HG02759 (cell line): ENCODE results near the gene SNIP1.
"Not testable (repeated sequence)": the region's sequence is repeated elsewhere in the genome, so short reads cannot be mapped to it uniquely, and the experiment has no call there.

ENCODE experiments used
- ATAC-seq: cut with Tn5 transposase; IDR thresholded peaks from one replicate; pipeline ENCODE4 v1.9.1; 2021; ENCODE audit warnings: mild to moderate bottlenecking, moderate library complexity; ENCODE audit not compliant: unreplicated experiment

Gene SNIP1

GRCh38 chr1:37553927-37554808, at the start of gene SNIP1:
Gene SNIP1, minus strand, starts transcription at chr1:37554293. Its CDS starts 64 bp downstream, at chr1:37554229.
- ATAC-seq, result peak; percentile 88

- no peak for ATAC-seq
Observed at GRCh38 chr1:37602750-37603694, 48.9 kb upstream of the SNIP1 start.

GRCh38 chr1:37601441-37601840, 47.3 kb upstream of the SNIP1 start:
- ATAC-seq, result no peak

- ATAC-seq, result no peak
Observed at GRCh38 chr1:37599940-37600339, 45.8 kb upstream of the SNIP1 start.

- ATAC-seq, result no peak
Observed at GRCh38 chr1:37596182-37596667, 42.1 kb upstream of the SNIP1 start.

- peak; percentile 98 for ATAC-seq
Observed at GRCh38 chr1:37595440-37596181, 41.5 kb upstream of the SNIP1 start, which contains the start of gene GNL2. Gene GNL2, minus strand, starts transcription at chr1:37595937. Its CDS starts 115 bp downstream, at chr1:37595822.

GRCh38 chr1:37593726-37594125, 39.6 kb upstream of the SNIP1 start:
- ATAC-seq, result no peak

GRCh38 chr1:37588939-37589338, 34.8 kb upstream of the SNIP1 start:
- ATAC-seq, result no peak

- ATAC-seq, result not testable (repeated sequence)
Observed at GRCh38 chr1:37584544-37584943, 30.5 kb upstream of the SNIP1 start.

GRCh38 chr1:37575692-37576091, 21.6 kb upstream of the SNIP1 start:
- ATAC-seq, result no peak

GRCh38 chr1:37574834-37575480, 20.9 kb upstream of the SNIP1 start:
- no peak for ATAC-seq

GRCh38 chr1:37570528-37571334, 16.6 kb upstream of the SNIP1 start:
- ATAC-seq, result no peak

- ATAC-seq, result no peak
Observed at GRCh38 chr1:37567023-37567422, 12.9 kb upstream of the SNIP1 start.

GRCh38 chr1:37564892-37565291, 10.8 kb upstream of the SNIP1 start:
- ATAC-seq, result no peak

- no peak for ATAC-seq
Observed at GRCh38 chr1:37562984-37563383, 8.9 kb upstream of the SNIP1 start.

- no peak for ATAC-seq
Observed at GRCh38 chr1:37561133-37562132, 7.3 kb upstream of the SNIP1 start.

- ATAC-seq, result no peak
Observed at GRCh38 chr1:37560401-37561132, 6.5 kb upstream of the SNIP1 start.
